Motor neuron (in vitro differentiated cells): ENCODE data around the gene TMEM154. TPM values are rescaled to one million over a fixed set of nuclear protein-coding genes. Genes with fewer than 3 reads are reported as not detected.

ENCODE experiments used
- ATAC-seq, 8 experiments: fragments of 200-7000 bp; cut with Tn5 transposase; replicated peaks in 6 of 8; 2 replicates each; pipeline ENCODE4 v1.8.0; 2021; ENCODE audit warnings: mild to moderate bottlenecking in 8 of 8, moderate library complexity in 8 of 8
- H3K27ac ChIP-seq, 2 donors: fragments of 250-450 bp; sonication (Bioruptor Pico); 2 replicates each; pipeline ENCODE4 v1.9.0; 2021; ENCODE audit warnings: antibody characterized with exemption in 2 of 2, mild to moderate bottlenecking in 2 of 2, moderate library complexity in 1 of 2
- H3K4me1 ChIP-seq, 2 donors: fragments of 250-450 bp; sonication (Bioruptor Pico); replicated peaks in 1 of 2; 2 replicates each; pipeline ENCODE4 v1.6.1; 2021; ENCODE audit warnings: antibody characterized with exemption in 2 of 2, mild to moderate bottlenecking in 2 of 2, moderate library complexity in 1 of 2
- H3K4me3 ChIP-seq, 5 donors: fragments of 250-450 bp; sonication (Bioruptor Pico); 2 replicates each; pipeline ENCODE4 v1.9.0; 2021; ENCODE audit warnings: antibody characterized with exemption in 5 of 5, mild to moderate bottlenecking in 5 of 5, moderate library complexity in 4 of 5
- WGBS, 10 experiments: fragments of 450-650 bp; shearing (Covaris generic); methylation state at CpG; one replicate each; pipeline ENCODE4 v1.0.0; 2022; 5-methylcytosine and 5-hydroxymethylcytosine counted together
- in situ Hi-C, 9 experiments: fragments of 400-800 bp; cut with MboI; loops; one replicate each; pipeline ENCODE4 v1.15.0; 2021; ENCODE audit warnings: low sequenced_read_pairs in 9 of 9, low pct_unique_long_range_greater_than_20kb in 2 of 9; ENCODE audit not compliant: unreplicated experiment in 9 of 9
- total RNA-seq, 8 experiments: library from RNA; unstranded; fragments of 300-600 nt; gene quantifications; 2 replicates each; pipeline versions ENCODE4 v1.2.3 to v1.2.4, GENCODE V29; 2022

Gene TMEM154
- total RNA-seq, 8 experiments from 2014 or later = 0.04 to 4.3 (median 0.23) TPM

GRCh38 chr4:152588869-152589268, 90.9 kb downstream of the TMEM154 start:
- ATAC-seq = no peak
- H3K4me3 ChIP-seq = no peak overlapping the region
- peaks cover 35 to 42% of the 10 kb centered on the region in 2 donors for H3K4me1 ChIP-seq
- WGBS, 10 experiments = 77 to 100% (median 93%) methylated on average over 2 to 4 of the region's 4 CpGs; no CpG with 5 or more reads in 1 of the 10 experiments
- no peak overlapping the region for H3K27ac ChIP-seq
- in situ Hi-C loops = no loop called here

GRCh38 chr4:152587127-152587526, 92.7 kb downstream of the TMEM154 start:
- Histone ChIP-seq H3K4me1 (peaks cover 35 to 42% of the 10 kb centered on the region in 2 donors), H3K4me3 (no peak overlapping the region), H3K27ac (no peak overlapping the region)
- ATAC-seq = no peak
- in situ Hi-C loops = no loop called here
- WGBS, 10 experiments = 75 to 100% (median 88%) methylated on average over 1 to 3 of the region's 3 CpGs; no CpG with 5 or more reads in 2 of the 10 experiments

GRCh38 chr4:152586668-152587067, 93.1 kb downstream of the TMEM154 start:
- H3K4me1 ChIP-seq = peaks cover 31 to 38% of the 10 kb centered on the region in 2 donors
- 45 to 100% (median 90%) methylated on average over 1 to 2 of the region's 2 CpGs; no CpG with 5 or more reads in 1 of the 10 experiments for WGBS, 10 experiments
- ATAC-seq = no peak
- in situ Hi-C loops = no loop called here
- no peak overlapping the region for H3K4me3 ChIP-seq
- no peak overlapping the region for H3K27ac ChIP-seq

- H3K4me3 ChIP-seq = no peak overlapping the region
- H3K27ac ChIP-seq = no peak overlapping the region
- ATAC-seq = peak in 2 of 8 experiments; percentile 46 to 95
- in situ Hi-C loops = no loop called here
- 44 to 94% (median 82%) methylated on average over 2 to 6 of the region's 7 CpGs; no CpG with 5 or more reads in 2 of the 10 experiments for WGBS, 10 experiments
- H3K4me1 ChIP-seq = peaks cover 20 to 22% of the 10 kb centered on the region in 2 donors
Observed at GRCh38 chr4:152585023-152585441, 94.8 kb downstream of the TMEM154 start.

GRCh38 chr4:152581536-152582160, 98.1 kb downstream of the TMEM154 start:
- Histone ChIP-seq H3K4me3 (no peak overlapping the region), H3K4me1 (peaks cover 0 to 4% of the 10 kb centered on the region in 2 donors), H3K27ac (no peak overlapping the region)
- 6 to 100% (median 84%) methylated on average over 1 to 3 of the region's 3 CpGs; no CpG with 5 or more reads in 1 of the 10 experiments for WGBS, 10 experiments
- in situ Hi-C loops = no loop called here
- ATAC-seq = peak in 1 of 8 experiments; percentile 39

- in situ Hi-C loops = no loop called here
- ATAC-seq = no peak
- 19 to 100% (median 82%) methylated on average over 1 to 6 of the region's 6 CpGs; no CpG with 5 or more reads in 2 of the 10 experiments for WGBS, 10 experiments
- H3K27ac ChIP-seq = no peak overlapping the region
- H3K4me1 ChIP-seq = peaks cover 0 to under 1% of the 10 kb centered on the region in 2 donors
- no peak overlapping the region for H3K4me3 ChIP-seq
Observed at GRCh38 chr4:152579916-152580315, 99.9 kb downstream of the TMEM154 start.

- 40 to 100% (median 81%) methylated on average over 1 to 11 of the region's 11 CpGs; no CpG with 5 or more reads in 1 of the 10 experiments for WGBS, 10 experiments
- in situ Hi-C loops = no loop called here
- ATAC-seq = no peak
Observed at GRCh38 chr4:152579107-152579764, 100.6 kb downstream of the TMEM154 start.

GRCh38 chr4:152578670-152579069, 101.1 kb downstream of the TMEM154 start:
- ATAC-seq = no peak
- in situ Hi-C loops = no loop called here
- Histone ChIP-seq H3K4me3 (no peak overlapping the region), H3K4me1 (peaks cover 0 to 4% of the 10 kb centered on the region in 2 donors), H3K27ac (no peak overlapping the region)
- 67 to 100% (median 80%) methylated on average over 1 of the region's 1 CpG; no CpG with 5 or more reads in 3 of the 10 experiments for WGBS, 10 experiments

More at GRCh38 chr4:152579107-152579764, 100.6 kb downstream of the TMEM154 start:
- H3K4me1 ChIP-seq = peaks cover 0 to under 1% of the 10 kb centered on the region in 2 donors
- no peak overlapping the region for H3K4me3 ChIP-seq
- no peak overlapping the region for H3K27ac ChIP-seq

GRCh38 chr4:152577708-152578396, 101.9 kb downstream of the TMEM154 start:
- in situ Hi-C loops = no loop called here
- H3K4me1 ChIP-seq = peaks cover 0 to 4% of the 10 kb centered on the region in 2 donors
- H3K27ac ChIP-seq = no peak overlapping the region
- 23 to 100% (median 67%) methylated on average over 1 to 6 of the region's 6 CpGs; no CpG with 5 or more reads in 1 of the 10 experiments for WGBS, 10 experiments
- H3K4me3 ChIP-seq = no peak overlapping the region
- no peak for ATAC-seq

- ATAC-seq = no peak
- no peak overlapping the region for H3K27ac ChIP-seq
- H3K4me1 ChIP-seq = peaks cover 0 to 4% of the 10 kb centered on the region in 2 donors
- H3K4me3 ChIP-seq = no peak overlapping the region
- in situ Hi-C loops = no loop called here
- 20 to 100% (median 100%) methylated on average over 1 of the region's 1 CpG; no CpG with 5 or more reads in 3 of the 10 experiments for WGBS, 10 experiments
Observed at GRCh38 chr4:152575533-152575932, 104.3 kb downstream of the TMEM154 start.

- Histone ChIP-seq H3K27ac (no peak overlapping the region), H3K4me1 (peaks cover 0 to 4% of the 10 kb centered on the region in 2 donors), H3K4me3 (no peak overlapping the region)
- peak in 5 of 8 experiments; percentile 15 to 53 (median 39) for ATAC-seq
- 20 to 80% (median 62%) methylated on average over 1 to 2 of the region's 2 CpGs for WGBS, 10 experiments
- in situ Hi-C loops = no loop called here
Observed at GRCh38 chr4:152573861-152574260, 105.9 kb downstream of the TMEM154 start.

- 27 to 83% (median 75%) methylated on average over 3 to 8 of the region's 9 CpGs for WGBS, 10 experiments
Observed at GRCh38 chr4:152572417-152573086, 107.2 kb downstream of the TMEM154 start.

More at GRCh38 chr4:152572417-152573086, 107.2 kb downstream of the TMEM154 start:
- in situ Hi-C loops = no loop called here
- Histone ChIP-seq H3K27ac (no peak overlapping the region), H3K4me1 (peaks cover 0 to 4% of the 10 kb centered on the region in 2 donors), H3K4me3 (no peak overlapping the region)
- ATAC-seq = peak in 1 of 8 experiments; percentile 44
